ENCODE data around the gene CCNA1.

DNA sequence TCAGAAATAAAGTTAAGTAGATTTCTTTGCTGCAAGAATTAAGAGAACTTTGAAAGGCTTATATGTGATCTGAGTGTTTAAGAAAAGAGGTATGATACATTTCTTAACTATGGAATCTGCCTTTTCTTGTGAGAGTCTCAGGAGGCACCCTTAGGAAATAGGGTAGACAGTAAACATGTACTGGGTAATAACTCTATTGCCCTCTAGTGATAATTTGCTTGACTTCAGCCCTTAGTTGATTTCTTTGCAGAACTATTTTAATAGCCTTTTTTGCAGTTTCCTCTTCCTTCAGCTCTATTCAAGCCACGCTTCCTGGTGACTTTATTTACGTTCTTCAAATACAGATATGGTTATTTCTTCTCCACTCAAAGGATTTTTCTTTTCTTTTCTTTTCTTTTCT is 37.0 kb upstream of the CCNA1 start:
- TF ChIP-seq, protein P1, sequence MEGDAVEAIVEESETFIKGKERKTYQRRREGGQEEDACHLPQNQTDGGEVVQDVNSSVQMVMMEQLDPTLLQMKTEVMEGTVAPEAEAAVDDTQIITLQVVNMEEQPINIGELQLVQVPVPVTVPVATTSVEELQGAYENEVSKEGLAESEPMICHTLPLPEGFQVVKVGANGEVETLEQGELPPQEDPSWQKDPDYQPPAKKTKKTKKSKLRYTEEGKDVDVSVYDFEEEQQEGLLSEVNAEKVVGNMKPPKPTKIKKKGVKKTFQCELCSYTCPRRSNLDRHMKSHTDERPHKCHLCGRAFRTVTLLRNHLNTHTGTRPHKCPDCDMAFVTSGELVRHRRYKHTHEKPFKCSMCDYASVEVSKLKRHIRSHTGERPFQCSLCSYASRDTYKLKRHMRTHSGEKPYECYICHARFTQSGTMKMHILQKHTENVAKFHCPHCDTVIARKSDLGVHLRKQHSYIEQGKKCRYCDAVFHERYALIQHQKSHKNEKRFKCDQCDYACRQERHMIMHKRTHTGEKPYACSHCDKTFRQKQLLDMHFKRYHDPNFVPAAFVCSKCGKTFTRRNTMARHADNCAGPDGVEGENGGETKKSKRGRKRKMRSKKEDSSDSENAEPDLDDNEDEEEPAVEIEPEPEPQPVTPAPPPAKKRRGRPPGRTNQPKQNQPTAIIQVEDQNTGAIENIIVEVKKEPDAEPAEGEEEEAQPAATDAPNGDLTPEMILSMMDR (IDR thresholded peaks at IDR 0.05 in 2 of 3, conservative IDR thresholded peaks at IDR 0.05 in 1 of 3; ENCODE audit: borderline replicate concordance in 1 of 3, insufficient read depth in 1 of 3, low read depth in 2 of 3, low read length in 2 of 3): no peak
- no peak for TF ChIP-seq EZH2 (IDR thresholded peaks at IDR 0.05)
- no peak for TF ChIP-seq YY1 (IDR thresholded peaks at IDR 0.05; ENCODE audit: extremely low read depth, insufficient replicate concordance, low read depth, low read length)
- TF ChIP-seq POLR2A (IDR thresholded peaks at IDR 0.05; ENCODE audit: borderline replicate concordance, extremely low read depth, insufficient read depth, insufficient read length): no peak
- no peak for TF ChIP-seq RAD21 (IDR thresholded peaks at IDR 0.05; ENCODE audit: low read depth)
